Measurements from ENCODE around the gene CCNH. TPM values are rescaled to one million over a fixed set of nuclear protein-coding genes. Genes with fewer than 3 reads are reported as not detected.
A peak's percentile ranks its signal among the peaks of the same experiment; 100 is the strongest.

The CCNH gene
- total and polyA plus RNA-seq, 2 of the 4 experiments (the other 2 are of a cell fraction), result 37.4 to 100 TPM

DNA sequence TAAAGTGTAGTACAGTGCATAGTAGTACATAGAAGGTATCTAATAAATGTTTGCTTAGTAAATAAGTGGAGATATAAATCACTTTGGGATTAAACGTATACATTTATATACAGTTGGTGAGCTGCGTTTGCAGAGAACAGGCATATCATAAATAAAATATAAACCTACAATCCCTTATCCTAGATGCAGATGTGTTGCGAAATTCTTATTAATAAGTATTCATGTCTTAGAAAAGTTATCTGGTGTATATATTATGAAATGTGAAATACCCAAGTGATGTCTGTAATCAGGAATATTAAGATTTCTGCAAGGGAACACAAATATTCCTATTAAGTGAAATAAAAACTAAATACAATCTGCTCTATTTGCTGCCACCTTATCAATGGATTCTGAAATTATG, 8.8 kb downstream of the CCNH start:
- Histone ChIP-seq H3K56ac (ENCODE audit: extremely low read depth, insufficient read depth, low read length) (no peak overlapping the region), H3K4me3 (ENCODE audit: insufficient read depth, low read depth, low read length) (no peak overlapping the region), H2BK5ac (ENCODE audit: low read depth, low read length, poor library complexity, severe bottlenecking) (no peak overlapping the region), H4K8ac (ENCODE audit: low read depth in 2 of 2, low read length in 2 of 2) (no peak overlapping the region), H3K9me1 (ENCODE audit: insufficient read depth, low read length) (no peaks in the 10 kb centered on the region), H4K20me1 (ENCODE audit: insufficient read depth, low read length) (no peaks in the 10 kb centered on the region; the same call in 1 of the 2 replicates), H3K23ac (ENCODE audit: low read depth, low read length) (no peak overlapping the region), H3K9ac (ENCODE audit: low read depth, low read length) (no peak overlapping the region), H3K4ac (ENCODE audit: low read depth, low read length) (no peak overlapping the region), H2AFZ (replicated peaks; ENCODE audit: low read length, poor library complexity) (no peak overlapping the region), H3K4me1 (ENCODE audit: control insufficient read depth, insufficient read depth, low read length) (no peaks in the 10 kb centered on the region), H3K9me3 (ENCODE audit: control insufficient read depth, insufficient read depth, low read length) (peaks cover 2% of the 10 kb centered on the region; the same call in 1 of the 2 replicates), H2AK5ac (ENCODE audit: low read depth, low read length) (no peak overlapping the region), H3K14ac (replicated peaks; ENCODE audit: low read depth, low read length) (no peak overlapping the region), H3K18ac (ENCODE audit: low read depth, low read length) (no peak overlapping the region), H2BK15ac (ENCODE audit: low read depth, low read length) (no peak overlapping the region), H3K79me1 (ENCODE audit: low read depth in 1 of 2, low read length in 2 of 2) (peaks cover 11 to 29% of the 10 kb centered on the region in 2 experiments), H3K36me3 (ENCODE audit: control insufficient read depth, insufficient read depth, low read length) (peaks cover 14% of the 10 kb centered on the region), H3K27me3 (ENCODE audit: control insufficient read depth, insufficient read depth, low read length) (no peaks in the 10 kb centered on the region), H2AK9ac (replicated peaks; ENCODE audit: low read depth, low read length, poor library complexity) (no peak overlapping the region), H4K91ac (ENCODE audit: insufficient read depth, low read depth, low read length) (no peak overlapping the region), H3K4me2 (ENCODE audit: low read depth, low read length) (no peak overlapping the region), H2BK120ac (ENCODE audit: low read depth, low read length) (no peak overlapping the region), H2BK20ac (ENCODE audit: low read depth, low read length) (no peak overlapping the region), H3K27ac (ENCODE audit: insufficient read depth, low read length) (no peak overlapping the region), H4K5ac (ENCODE audit: low read depth, low read length) (no peak overlapping the region)
- WGBS, 2 experiments (ENCODE audit: extremely low coverage in 2 of 2, insufficient read length in 1 of 2), result no CpG with 5 or more reads among the region's 3 CpGs
- no peak for DNase-seq
- ChIA-PET CTCF (no interaction called here), POLR2A (ENCODE audit: unreplicated experiment) (no interaction called here)
- BruUV-seq (replicated peaks), result no TSS peak
- dilution Hi-C loops (cut with HindIII; ENCODE audit: low sequenced_read_pairs, unreplicated experiment) (no loop called here), in situ Hi-C loops (cut with MboI; ENCODE audit: low sequenced_read_pairs) (loop anchor here (5.0 to 25.0 kb wide), 2 partner anchors 332 to 492 kb away; no protein-coding TSS in a partner anchor), intact Hi-C loops (cut with micrococcal nuclease) (loop anchor here (5.0 kb wide), 1 partner anchor 522 kb away; no protein-coding TSS in a partner anchor)
- TF ChIP-seq MXI1 (IDR thresholded peaks at IDR 0.05; ENCODE audit: borderline replicate concordance, low read depth, low read length), result no peak
- TF ChIP-seq RAD21 (IDR thresholded peaks at IDR 0.05; ENCODE audit: low read length), result no peak
- TF ChIP-seq USF2 (IDR thresholded peaks at IDR 0.05; ENCODE audit: low read depth, low read length), result no peak
- peak; percentile 80 for TF ChIP-seq CEBPB (IDR thresholded peaks at IDR 0.05; ENCODE audit: low read depth, low read length)
- TF ChIP-seq MAZ (IDR thresholded peaks at IDR 0.05; ENCODE audit: borderline replicate concordance, low read depth, low read length), result no peak
- no peak for TF ChIP-seq RFX5 (IDR thresholded peaks at IDR 0.05; ENCODE audit: low read depth, low read length)
- no peak for TF ChIP-seq NFE2L2 (IDR thresholded peaks at IDR 0.05; ENCODE audit: low read depth, low read length)
- no peak for ATAC-seq (ENCODE audit: low read depth)

Measured in IMR-90 (cell line).